Body of pancreas (tissue), 4 donors: ENCODE measurements around the gene SETD7. TPM values are rescaled to one million over a fixed set of nuclear protein-coding genes. Genes with fewer than 3 reads are reported as not detected.

Experiments used
- ATAC-seq: fragments of 150-250 bp; one replicate; pipeline ENCODE4 v1.9.1; 2016
- DNase-seq, 4 donors: peaks; one replicate each; pipeline ENCODE4 v3.0.0-alpha.2; 2019
- H3K27ac ChIP-seq, 4 donors: fragments of 200-600 bp; sonication (generic); 1 replicate in 3 of 4; 2 replicates in 1 of 4; pipeline versions ENCODE4 v1.5.1 to v1.6.1; 2016 to 2019; ENCODE audit warnings: mild to moderate bottlenecking in 1 of 4, mixed read lengths in 1 of 4, moderate library complexity in 1 of 4
- H3K27me3 ChIP-seq, 2 donors: fragments of 200-600 bp; sonication (generic); one replicate each; pipeline ENCODE4 v1.6.0; 2016; ENCODE audit warnings: mild to moderate bottlenecking in 1 of 2
- H3K36me3 ChIP-seq, 2 donors: fragments of 200-600 bp; sonication (generic); replicated peaks in 1 of 2; 2 replicates each; pipeline ENCODE4 v1.5.1; 2016; ENCODE audit warnings: low read depth in 2 of 2; ENCODE audit not compliant: insufficient read depth in 1 of 2
- H3K4me1 ChIP-seq: fragments of 200-600 bp; sonication (generic); one replicate; pipeline ENCODE4 v1.6.0; 2016
- H3K4me3 ChIP-seq, 2 donors: fragments of 200-600 bp; sonication (generic); 1 replicate in 1 of 2; 2 replicates in 1 of 2; pipeline ENCODE4 v1.5.1; 2016 to 2019
- H3K9me3 ChIP-seq, 3 donors: fragments of 200-600 bp; sonication (generic); 1 replicate in 2 of 3; 2 replicates in 1 of 3; pipeline ENCODE4 v1.5.1; 2016
- POLR2A ChIP-seq, 3 donors: fragments of 450-650 bp; IDR thresholded peaks; one replicate each; pipeline ENCODE4 v1.6.1; 2016; ENCODE audit warnings: antibody characterized with exemption in 3 of 3, mild to moderate bottlenecking in 2 of 3
- WGBS, 2 donors: methylation state at CpG; one replicate each; pipeline ENCODE4 v1.1.5; 2017; 5-methylcytosine and 5-hydroxymethylcytosine counted together
- intact Hi-C: fragments of 100-400 bp; cut with DNase I; formaldehyde crosslinking; loops from one replicate; pipeline ENCODE4 v1.15.1; 2023
- total RNA-seq, 2 donors: library from RNA; depleted of rRNA; stranded (reverse); fragments of >200 nt; gene quantifications; one replicate each; pipeline ENCODE4 v1.1.0, GENCODE V29; 2016
- TF ChIP-seq, protein P1 (sequence below), 7 experiments: fragments of 450-650 bp in 4 of 7; fragments of 200-600 bp in 3 of 7; sonication (generic) in 3 of 7; IDR thresholded peaks; one replicate each; pipeline ENCODE4 v1.5.1; 2016 to 2019; ENCODE audit warnings: antibody characterized with exemption in 7 of 7

Gene SETD7
- total RNA-seq, 2 donors from 2014 or later = 21.8 to 34.8 TPM

GRCh38 chr4:139554642-139554892, 1.5 kb downstream of the SETD7 start:
- H3K27ac ChIP-seq = peak overlapping the region; percentile 76 to 99 (median 98)
- 22 to 25% methylated on average over 1 of the region's 1 CpG for whole genome bisulfite sequencing, 2 donors
- TF ChIP-seq, protein P1, sequence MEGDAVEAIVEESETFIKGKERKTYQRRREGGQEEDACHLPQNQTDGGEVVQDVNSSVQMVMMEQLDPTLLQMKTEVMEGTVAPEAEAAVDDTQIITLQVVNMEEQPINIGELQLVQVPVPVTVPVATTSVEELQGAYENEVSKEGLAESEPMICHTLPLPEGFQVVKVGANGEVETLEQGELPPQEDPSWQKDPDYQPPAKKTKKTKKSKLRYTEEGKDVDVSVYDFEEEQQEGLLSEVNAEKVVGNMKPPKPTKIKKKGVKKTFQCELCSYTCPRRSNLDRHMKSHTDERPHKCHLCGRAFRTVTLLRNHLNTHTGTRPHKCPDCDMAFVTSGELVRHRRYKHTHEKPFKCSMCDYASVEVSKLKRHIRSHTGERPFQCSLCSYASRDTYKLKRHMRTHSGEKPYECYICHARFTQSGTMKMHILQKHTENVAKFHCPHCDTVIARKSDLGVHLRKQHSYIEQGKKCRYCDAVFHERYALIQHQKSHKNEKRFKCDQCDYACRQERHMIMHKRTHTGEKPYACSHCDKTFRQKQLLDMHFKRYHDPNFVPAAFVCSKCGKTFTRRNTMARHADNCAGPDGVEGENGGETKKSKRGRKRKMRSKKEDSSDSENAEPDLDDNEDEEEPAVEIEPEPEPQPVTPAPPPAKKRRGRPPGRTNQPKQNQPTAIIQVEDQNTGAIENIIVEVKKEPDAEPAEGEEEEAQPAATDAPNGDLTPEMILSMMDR (IDR thresholded peaks at IDR 0.05) = no peak
- TF ChIP-seq POLR2A (IDR thresholded peaks at IDR 0.05) = no peak
- H3K27me3 ChIP-seq = no peaks in the 10 kb centered on the region
- ATAC-seq (no peak), DNase-seq (no peak)
- no peak overlapping the region for H3K4me3 ChIP-seq
- peaks cover 63% of the 10 kb centered on the region for H3K4me1 ChIP-seq
- intact Hi-C loops = no loop called here
- no peaks in the 10 kb centered on the region for H3K9me3 ChIP-seq
- no peaks in the 10 kb centered on the region for H3K36me3 ChIP-seq

- Histone ChIP-seq H3K36me3 (no peaks in the 10 kb centered on the region), H3K27ac (peak overlapping the region; percentile 76 to 99 (median 98)), H3K4me3 (no peak overlapping the region), H3K9me3 (no peaks in the 10 kb centered on the region), H3K27me3 (no peaks in the 10 kb centered on the region), H3K4me1 (peaks cover 57% of the 10 kb centered on the region)
- intact Hi-C loops = no loop called here
- 40 to 47% methylated on average over 4 of the region's 4 CpGs for WGBS, 2 donors
- no peak for ATAC-seq
- DNase-seq = no peak
- no peak for TF ChIP-seq POLR2A (IDR thresholded peaks at IDR 0.05)
- TF ChIP-seq, protein P1 (IDR thresholded peaks at IDR 0.05) = no peak
These were observed 2.0 kb downstream of the SETD7 start for GRCh38 chr4:139553751-139554641.

GRCh38 chr4:139552517-139553307, 3.3 kb downstream of the SETD7 start:
- Histone ChIP-seq H3K27ac (peak overlapping the region in 3 of 4 donors; percentile 97 to 99 (median 98)), H3K9me3 (no peaks in the 10 kb centered on the region), H3K36me3 (no peaks in the 10 kb centered on the region), H3K4me3 (no peak overlapping the region), H3K4me1 (peaks cover 45% of the 10 kb centered on the region), H3K27me3 (no peaks in the 10 kb centered on the region)
- DNase-seq (peak in 1 of 4 donors; percentile 18), ATAC-seq (no peak)
- TF ChIP-seq, protein P1 (IDR thresholded peaks at IDR 0.05) = no peak
- TF ChIP-seq POLR2A (IDR thresholded peaks at IDR 0.05) = no peak
- intact Hi-C loops = no loop called here
- 49 to 64% methylated on average over 5 of the region's 5 CpGs for WGBS, 2 donors

GRCh38 chr4:139550724-139551429, 5.1 kb downstream of the SETD7 start:
- WGBS, 2 donors = 26 to 28% methylated on average over 5 of the region's 5 CpGs
- H3K27ac ChIP-seq = peak overlapping the region in 3 of 4 donors; percentile 41 to 97 (median 48)
- H3K4me3 ChIP-seq = no peak overlapping the region
- H3K36me3 ChIP-seq = no peaks in the 10 kb centered on the region
- H3K4me1 ChIP-seq = peaks cover 40% of the 10 kb centered on the region
- ATAC-seq (no peak), DNase-seq (peak; percentile 42 to 62 (median 48))
- intact Hi-C loops = no loop called here
- TF ChIP-seq POLR2A (IDR thresholded peaks at IDR 0.05) = no peak
- TF ChIP-seq, protein P1 (IDR thresholded peaks at IDR 0.05) = no peak
- H3K9me3 ChIP-seq = no peaks in the 10 kb centered on the region
- H3K27me3 ChIP-seq = no peaks in the 10 kb centered on the region
